Ovary (tissue), 10 donors: ENCODE results near the gene SMCO4. TPM values are rescaled to one million over a fixed set of nuclear protein-coding genes. Genes with fewer than 3 reads are reported as not detected.
A peak's percentile ranks its signal among the peaks of the same experiment; 100 is the strongest.
"Not testable (repeated sequence)": the region's sequence is repeated elsewhere in the genome, so short reads cannot be mapped to it uniquely, and the experiment has no call there.

Experiments used
- DNase-seq, 5 donors: peaks; one replicate each; pipeline ENCODE4 v3.0.0-alpha.2; 2019 to 2020
- H3K27ac ChIP-seq, 2 donors: fragments of 200-600 bp; one replicate each; pipeline versions ENCODE4 v1.5.1 to v1.8.0; 2019 to 2022
- H3K27me3 ChIP-seq: fragments of 200-600 bp; one replicate; pipeline ENCODE4 v1.8.0; 2022
- H3K36me3 ChIP-seq: fragments of 200-600 bp; sonication (generic); one replicate; pipeline ENCODE4 v1.5.1; 2019
- H3K4me1 ChIP-seq: one replicate; pipeline ENCODE4 v1.8.1; 2013; ENCODE audit warnings: mild to moderate bottlenecking, moderate library complexity; ENCODE audit not compliant: insufficient read depth
- H3K4me3 ChIP-seq: fragments of 200-600 bp; sonication (generic); one replicate; pipeline ENCODE4 v1.5.1; 2017
- H3K9me3 ChIP-seq, 2 donors: fragments of 200-600 bp in 1 of 2; sonication (generic) in 1 of 2; one replicate each; pipeline versions ENCODE4 v1.5.1 to v1.8.1; 2013 to 2019; ENCODE audit warnings: mild to moderate bottlenecking in 1 of 2, moderate library complexity in 1 of 2
- EP300 ChIP-seq: sonication (generic); formaldehyde crosslinking; IDR thresholded peaks from one replicate; pipeline ENCODE4 v1.6.1; 2017; ENCODE audit warnings: antibody characterized with exemption
- POLR2A ChIP-seq: fragments of 450-650 bp; IDR thresholded peaks from one replicate; pipeline ENCODE4 v1.6.1; 2017; ENCODE audit warnings: antibody characterized with exemption, mild to moderate bottlenecking, moderate library complexity
- WGBS, 3 donors: extraction: QIAGEN DNeasy Blood & Tissue Kit in 1 of 3; methylation state at CpG; one replicate each; pipeline versions ENCODE4 v1.1.5 to v1.1.7; 2013 to 2017; 5-methylcytosine and 5-hydroxymethylcytosine counted together
- intact Hi-C, 4 donors: fragments of 100-400 bp; cut with DNase I; formaldehyde crosslinking; loops; one replicate each; pipeline versions ENCODE4 v1.11.0 to v1.15.1; 2022 to 2023
- long read RNA-seq, 3 donors: library from polyadenylated mRNA in 2 of 3; unstranded in 2 of 3; transcript quantifications; one replicate each; pipeline ENCODE4 v2.0.0 and lab custom pipeline, GENCODE V29; 2021 to 2026
- polyA plus RNA-seq, 2 donors: library from polyadenylated mRNA; stranded (reverse); fragments of 200-250 nt in 1 of 2; fragments of 350-450 nt in 1 of 2; fragmentation: Illumina TruSeq in 1 of 2; extraction: RNeasy Lipid Tissue Mini Kit (QIAGEN cat#74804) in 1 of 2; gene quantifications; one replicate each; pipeline ENCODE4 v1.2.3, GENCODE V29; 2013 to 2014
- total RNA-seq, 7 donors: library from RNA; depleted of rRNA in 2 of 7; stranded (reverse); fragments of >200 nt in 2 of 7; fragmentation: NEBNext Ultra II Directional in 3 of 7; extraction: Animal tissue kit (Norgen Biotek cat#: 25700) in 3 of 7; gene quantifications; one replicate each; pipeline versions ENCODE4 v1.1.0 to v1.2.4, GENCODE V29; 2016 to 2023
- TF ChIP-seq, protein P1 (sequence below), 3 donors: fragments of 450-650 bp in 2 of 3; fragments of 200-600 bp in 1 of 3; IDR thresholded peaks; one replicate each; pipeline versions ENCODE4 v1.5.1 to v1.8.0; 2016 to 2022; ENCODE audit warnings: antibody characterized with exemption in 3 of 3, mild to moderate bottlenecking in 1 of 3
- donor health status: DM: no; HTN: no; CAD: no; lungs with moderate emphysema.
- donor health status: DM: no; HTN: no; CAD: no.
- donor health status: Bipolar disorder and iron deficiency.
- donor health status: DM: yes; HTN: yes; CAD: no.
- donor health status: DM: no; HTN: no; CAD: no.
- donor health status: DM: yes; HTN: yes; CAD: no.

Gene SMCO4, protein sequence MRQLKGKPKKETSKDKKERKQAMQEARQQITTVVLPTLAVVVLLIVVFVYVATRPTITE
- total RNA-seq: 10 to 100 TPM; 10.8 to 26.5 (median 20.2) TPM
- polyA plus RNA-seq: 10 to 100 TPM; 12.6 to 52.7 TPM
- long read RNA-seq, donor 1, transcript SMCO4-201 (3 exons, 1,104 nt): major isoform, 9 of 14 reads
- long read RNA-seq, donor 1, partial matches to known transcripts: 1 of 14 reads
- long read RNA-seq, donor 1, other reads (novel, unspliced or antisense): 4 of 14 reads
- long read RNA-seq, donor 2, transcript SMCO4-201 (3 exons, 1,104 nt): major isoform, 17 of 19 reads
- long read RNA-seq, donor 2, partial matches to known transcripts: 0 of 19 reads
- long read RNA-seq, donor 2, other reads (novel, unspliced or antisense): 0 of 19 reads
- long read RNA-seq, donor 3, transcript SMCO4-201 (3 exons, 1,104 nt): major isoform, 11 of 17 reads
- long read RNA-seq, donor 3, partial matches to known transcripts: 0 of 17 reads
- long read RNA-seq, donor 3, other reads (novel, unspliced or antisense): 6 of 17 reads

DNA sequence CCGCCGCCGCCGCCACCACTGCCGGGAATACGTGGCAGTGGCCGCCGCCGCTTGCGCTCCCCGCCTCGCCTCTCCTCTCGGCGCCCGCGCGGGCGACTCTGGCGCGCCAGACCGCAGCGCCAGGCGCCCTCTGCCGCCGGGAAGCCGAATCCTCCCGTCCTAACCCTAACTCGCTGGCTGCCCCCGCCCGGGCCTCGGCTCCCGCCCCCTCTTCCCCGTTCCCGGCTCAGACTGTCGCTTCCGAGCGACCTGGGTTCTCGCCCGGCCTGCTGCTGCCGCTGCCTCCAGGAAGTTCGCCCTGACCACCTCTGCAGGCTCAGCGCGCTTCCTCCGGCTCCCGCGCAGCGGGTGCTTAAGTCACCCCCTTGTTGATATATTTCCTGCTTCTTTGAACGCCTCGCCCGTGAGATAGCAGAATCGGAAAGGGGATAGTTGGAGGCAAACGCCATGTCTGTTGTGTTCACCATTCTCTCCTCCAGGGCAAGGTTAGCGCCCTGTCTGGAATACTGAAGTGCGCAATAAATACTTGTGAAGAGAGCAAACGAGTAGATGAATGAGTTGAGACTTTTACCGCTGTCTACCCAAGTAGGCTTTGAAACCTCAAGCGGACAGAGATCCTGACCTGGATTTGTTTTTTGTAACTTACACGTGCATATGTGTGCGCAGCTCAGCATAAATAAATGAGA is at the start of gene SMCO4:
Gene SMCO4 (minus strand): TSS at position 100 of the 686 bp plus-strand sequence. CDS start 64,202 bp downstream, outside the sequence.
- H3K4me3 ChIP-seq: peak within 1 kb of the TSS; percentile 82
- no peaks in the 10 kb centered on the region for H3K36me3 ChIP-seq
- H3K27me3 ChIP-seq: no peaks in the 10 kb centered on the region
- H3K4me1 ChIP-seq: peaks cover 5% of the 10 kb centered on the region
- 1 to 6% (median 3%) methylated on average over 28 to 59 of the region's 59 CpGs for WGBS, 3 donors
- H3K9me3 ChIP-seq: no peaks in the 10 kb centered on the region
- peak within 1 kb of the TSS; percentile 81 to 86 for H3K27ac ChIP-seq
- TF ChIP-seq POLR2A: peak; percentile 24
- TF ChIP-seq, protein P1, sequence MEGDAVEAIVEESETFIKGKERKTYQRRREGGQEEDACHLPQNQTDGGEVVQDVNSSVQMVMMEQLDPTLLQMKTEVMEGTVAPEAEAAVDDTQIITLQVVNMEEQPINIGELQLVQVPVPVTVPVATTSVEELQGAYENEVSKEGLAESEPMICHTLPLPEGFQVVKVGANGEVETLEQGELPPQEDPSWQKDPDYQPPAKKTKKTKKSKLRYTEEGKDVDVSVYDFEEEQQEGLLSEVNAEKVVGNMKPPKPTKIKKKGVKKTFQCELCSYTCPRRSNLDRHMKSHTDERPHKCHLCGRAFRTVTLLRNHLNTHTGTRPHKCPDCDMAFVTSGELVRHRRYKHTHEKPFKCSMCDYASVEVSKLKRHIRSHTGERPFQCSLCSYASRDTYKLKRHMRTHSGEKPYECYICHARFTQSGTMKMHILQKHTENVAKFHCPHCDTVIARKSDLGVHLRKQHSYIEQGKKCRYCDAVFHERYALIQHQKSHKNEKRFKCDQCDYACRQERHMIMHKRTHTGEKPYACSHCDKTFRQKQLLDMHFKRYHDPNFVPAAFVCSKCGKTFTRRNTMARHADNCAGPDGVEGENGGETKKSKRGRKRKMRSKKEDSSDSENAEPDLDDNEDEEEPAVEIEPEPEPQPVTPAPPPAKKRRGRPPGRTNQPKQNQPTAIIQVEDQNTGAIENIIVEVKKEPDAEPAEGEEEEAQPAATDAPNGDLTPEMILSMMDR (IDR thresholded peaks at IDR 0.05): peak; percentile 63 to 71 (median 68)
- no peak for TF ChIP-seq EP300
- peak; percentile 77 to 88 (median 83) for DNase-seq
- intact Hi-C loops: loop anchor here (2.0 to 10.0 kb wide), 5 partner anchors 101 to 309 kb away; no protein-coding TSS in a partner anchor

DNA sequence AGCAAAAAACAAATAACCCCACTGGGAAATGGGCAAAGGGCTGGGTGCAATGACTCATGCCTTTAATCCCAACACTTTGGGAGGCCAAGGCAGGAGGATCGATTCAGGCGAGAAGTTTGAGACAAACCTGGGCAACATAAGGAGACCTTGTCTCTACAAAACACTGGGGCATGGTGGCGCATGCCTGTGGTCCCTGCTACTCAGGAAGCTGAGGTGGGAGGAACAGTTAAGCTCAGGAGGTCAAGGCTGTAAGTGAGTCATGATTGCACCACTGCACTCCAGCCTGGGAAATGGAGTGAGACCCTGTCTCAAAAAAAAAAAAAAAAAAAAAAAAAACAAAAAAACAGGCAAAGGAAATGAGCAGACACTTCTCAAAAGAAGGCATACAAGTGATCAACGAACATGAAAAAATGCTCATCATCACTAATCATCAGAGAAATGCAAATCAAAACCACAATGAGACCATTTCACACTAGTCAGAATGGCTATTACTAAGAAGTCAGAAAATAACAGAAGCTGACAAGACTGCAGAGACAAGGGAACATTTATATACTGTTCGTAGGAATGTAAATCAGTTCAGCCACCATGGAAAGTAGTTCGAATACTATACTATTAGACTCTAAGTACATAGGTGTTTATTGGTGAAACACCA is 48.2 kb upstream of the SMCO4 start:
- TF ChIP-seq, protein P1 (IDR thresholded peaks at IDR 0.05): no peak
- TF ChIP-seq POLR2A (no peak), EP300 (no peak)
- Histone ChIP-seq H3K27ac (no peak overlapping the region), H3K4me1 (no peaks in the 10 kb centered on the region), H3K9me3 (no peaks in the 10 kb centered on the region), H3K4me3 (no peak overlapping the region), H3K27me3 (no peaks in the 10 kb centered on the region), H3K36me3 (no peaks in the 10 kb centered on the region)
- intact Hi-C loops: no loop called here
- 76 to 85% (median 77%) methylated on average over 6 of the region's 6 CpGs for WGBS, 3 donors
- DNase-seq: no peak

DNA sequence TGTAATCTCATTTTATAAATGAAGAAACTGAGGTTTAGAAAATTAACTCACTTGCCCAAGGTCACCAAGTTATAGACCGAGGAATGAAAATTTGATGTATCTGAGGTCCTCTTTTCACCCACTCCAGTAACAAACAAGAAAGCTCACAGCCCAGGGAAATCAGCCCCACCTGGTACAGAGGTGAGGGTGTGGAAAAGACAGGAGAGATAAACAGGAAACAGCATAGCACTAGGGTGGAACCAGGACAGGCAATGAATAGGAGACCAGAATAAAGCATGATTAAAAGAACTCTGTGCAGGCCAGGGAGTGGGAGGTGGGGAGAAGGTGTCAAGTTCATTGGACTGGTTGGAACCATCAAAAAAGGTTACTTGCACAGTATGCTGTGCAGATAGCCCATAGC is 46.2 kb upstream of the SMCO4 start:
- intact Hi-C loops: no loop called here
- no peak overlapping the region for H3K27ac ChIP-seq
- no peaks in the 10 kb centered on the region for H3K27me3 ChIP-seq
- no peaks in the 10 kb centered on the region for H3K9me3 ChIP-seq
- TF ChIP-seq, protein P1 (IDR thresholded peaks at IDR 0.05): no peak
- no peak for TF ChIP-seq POLR2A
- no peak for DNase-seq
- H3K36me3 ChIP-seq: no peaks in the 10 kb centered on the region
- H3K4me3 ChIP-seq: no peak overlapping the region
- 60 to 88% (median 62%) methylated on average over 1 of the region's 1 CpG for WGBS, 3 donors
- no peaks in the 10 kb centered on the region for H3K4me1 ChIP-seq

DNA sequence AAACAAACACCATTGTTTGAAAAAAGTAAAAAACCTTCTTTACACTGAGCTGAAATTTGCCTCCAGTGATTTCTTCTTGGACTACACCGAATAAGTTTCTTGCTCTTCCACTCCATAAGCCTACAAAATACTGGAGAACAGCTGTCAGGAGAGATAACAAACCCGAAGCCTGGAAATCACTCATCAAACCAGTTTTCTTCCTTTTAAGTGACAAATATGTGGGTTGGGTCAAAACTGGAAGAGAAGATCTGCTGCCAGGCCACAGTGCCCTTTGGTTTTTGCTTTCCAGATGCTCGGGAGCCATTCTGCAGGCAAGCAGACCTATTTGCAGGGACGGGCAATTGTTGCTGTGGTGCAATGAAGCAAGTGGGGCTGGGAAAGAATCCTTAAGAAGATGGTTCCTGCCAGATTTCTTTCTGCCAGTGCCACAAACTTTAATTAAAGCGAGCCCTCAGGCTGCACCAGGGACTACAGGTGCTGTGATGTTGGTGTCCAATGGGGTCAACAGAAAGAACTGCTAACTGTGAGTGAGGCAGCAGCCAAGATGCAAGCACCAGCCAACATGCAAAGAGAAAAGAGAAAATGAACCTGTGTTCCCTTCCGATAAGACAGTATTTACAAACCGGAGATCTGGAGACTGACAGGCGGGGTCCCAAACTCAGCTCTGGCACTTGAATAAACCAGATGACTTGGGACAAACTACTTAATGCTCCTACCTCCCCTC is 44.8 kb upstream of the SMCO4 start:
- Histone ChIP-seq H3K4me1 (no peaks in the 10 kb centered on the region), H3K27me3 (no peaks in the 10 kb centered on the region), H3K36me3 (no peaks in the 10 kb centered on the region), H3K9me3 (no peaks in the 10 kb centered on the region), H3K27ac (no peak overlapping the region), H3K4me3 (no peak overlapping the region)
- WGBS, 3 donors: 63 to 72% (median 72%) methylated on average over 8 of the region's 8 CpGs
- intact Hi-C loops: no loop called here
- DNase-seq: no peak
- TF ChIP-seq EP300 (no peak), POLR2A (no peak)
- TF ChIP-seq, protein P1 (IDR thresholded peaks at IDR 0.05): no peak

DNA sequence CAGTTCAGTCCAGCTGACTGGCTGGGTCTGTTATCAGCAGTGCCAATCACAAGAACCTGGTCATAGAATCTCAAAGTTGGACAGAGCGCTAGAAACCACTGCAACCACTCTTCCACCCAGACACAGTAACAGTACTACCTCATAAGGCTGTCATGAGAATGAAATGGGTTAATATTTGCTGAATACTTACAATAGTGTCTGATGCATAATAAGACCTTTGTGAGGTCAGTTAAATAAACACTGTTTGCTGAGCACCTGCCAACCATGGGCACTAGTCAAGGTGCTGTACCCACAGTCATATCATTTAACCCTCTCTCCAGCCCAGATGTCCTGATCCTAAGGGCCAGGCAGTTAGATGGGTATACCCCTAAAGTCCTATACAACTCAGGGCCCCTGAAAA is 44.2 kb upstream of the SMCO4 start:
- H3K27ac ChIP-seq, intact Hi-C loops, H3K4me3 ChIP-seq, H3K27me3 ChIP-seq, H3K9me3 ChIP-seq, H3K4me1 ChIP-seq, H3K36me3 ChIP-seq, DNase-seq: not testable (repeated sequence)
- WGBS, 3 donors: 86 to 100% (median 87%) methylated on average over 1 of the region's 1 CpG
